ENCODE data around the gene TMEM145. TPM values are rescaled to one million over a fixed set of nuclear protein-coding genes. Genes with fewer than 3 reads are reported as not detected.

Gene TMEM145
- total and polyA plus RNA-seq, 2 donors (not counting 1 experiment from before 2014, with no cell fraction given) = 0.05 to 0.83 TPM

- Histone ChIP-seq H3K27me3 (ENCODE audit: control insufficient read depth, insufficient read depth, low read length) (no peaks in the 10 kb centered on the region), H3K27ac (ENCODE audit: insufficient read depth, low read length) (no peak overlapping the region), H3K4me2 (ENCODE audit: extremely low read depth, insufficient read depth, low read length) (no peak overlapping the region), H3K79me2 (ENCODE audit: control insufficient read depth, insufficient read depth, low read length) (peaks cover 52% of the 10 kb centered on the region), H4K20me1 (ENCODE audit: control insufficient read depth, extremely low read depth, insufficient read depth, low read length) (no peaks in the 10 kb centered on the region), H3K4me3 (replicated peaks in 1 of 4; ENCODE audit: control extremely low read depth in 1 of 4, insufficient read depth in 1 of 4, low read depth in 3 of 4, low read length in 4 of 4) (no peak overlapping the region), H3K9me3 (ENCODE audit: control insufficient read depth, insufficient read depth, low read depth, low read length) (no peaks in the 10 kb centered on the region), H3K36me3 (ENCODE audit: control insufficient read depth, insufficient read depth, low read length) (peaks cover 26% of the 10 kb centered on the region), H2AFZ (ENCODE audit: low read length) (no peak overlapping the region), H3K4me1 (ENCODE audit: control insufficient read depth, extremely low read depth, insufficient read depth, low read length) (peaks cover 17% of the 10 kb centered on the region), H3K9ac (ENCODE audit: insufficient read depth, low read length) (no peak overlapping the region)
- TF ChIP-seq EZH2 (IDR thresholded peaks at IDR 0.05; ENCODE audit: low read length, missing control alignments) (no peak), CTCF (conservative IDR thresholded peaks at IDR 0.05 in 1 of 2, IDR thresholded peaks at IDR 0.05 in 1 of 2; ENCODE audit: low read depth in 1 of 2, low read length in 2 of 2) (no peak)
- no peak for DNase-seq (ENCODE audit: low read depth in 2 of 2)
Measured at GRCh38 chr19:42275517-42275916, 37.6 kb upstream of the TMEM145 start.

- peaks cover 14% of the 10 kb centered on the region for H3K4me1 ChIP-seq (ENCODE audit: control insufficient read depth, extremely low read depth, insufficient read depth, low read length)
- H3K27me3 ChIP-seq (ENCODE audit: control insufficient read depth, insufficient read depth, low read length) = no peaks in the 10 kb centered on the region
- no peak overlapping the region for H3K9ac ChIP-seq (ENCODE audit: insufficient read depth, low read length)
- H2AFZ ChIP-seq (ENCODE audit: low read length) = no peak overlapping the region
- no peak overlapping the region for H3K4me2 ChIP-seq (ENCODE audit: extremely low read depth, insufficient read depth, low read length)
- H3K27ac ChIP-seq (ENCODE audit: insufficient read depth, low read length) = no peak overlapping the region
- no peak for DNase-seq (ENCODE audit: low read depth in 2 of 2)
- TF ChIP-seq EZH2 (IDR thresholded peaks at IDR 0.05; ENCODE audit: low read length, missing control alignments) (no peak), CTCF (conservative IDR thresholded peaks at IDR 0.05 in 1 of 2, IDR thresholded peaks at IDR 0.05 in 1 of 2; ENCODE audit: low read depth in 1 of 2, low read length in 2 of 2) (no peak)
- H3K4me3 ChIP-seq (replicated peaks in 1 of 4; ENCODE audit: control extremely low read depth in 1 of 4, insufficient read depth in 1 of 4, low read depth in 3 of 4, low read length in 4 of 4) = no peak overlapping the region
- H3K36me3 ChIP-seq (ENCODE audit: control insufficient read depth, insufficient read depth, low read length) = peaks cover 25% of the 10 kb centered on the region
- no peaks in the 10 kb centered on the region for H4K20me1 ChIP-seq (ENCODE audit: control insufficient read depth, extremely low read depth, insufficient read depth, low read length)
- peaks cover 47% of the 10 kb centered on the region for H3K79me2 ChIP-seq (ENCODE audit: control insufficient read depth, insufficient read depth, low read length)
- H3K9me3 ChIP-seq (ENCODE audit: control insufficient read depth, insufficient read depth, low read depth, low read length) = no peaks in the 10 kb centered on the region
Measured at GRCh38 chr19:42276284-42276683, 36.8 kb upstream of the TMEM145 start.

- DNase-seq (ENCODE audit: low read depth in 2 of 2) = no peak
- no peaks in the 10 kb centered on the region for H4K20me1 ChIP-seq (ENCODE audit: control insufficient read depth, extremely low read depth, insufficient read depth, low read length)
- H3K36me3 ChIP-seq (ENCODE audit: control insufficient read depth, insufficient read depth, low read length) = peaks cover 24% of the 10 kb centered on the region
Measured at GRCh38 chr19:42276821-42277220, 36.3 kb upstream of the TMEM145 start.

More at GRCh38 chr19:42276821-42277220, 36.3 kb upstream of the TMEM145 start:
- H3K4me2 ChIP-seq (ENCODE audit: extremely low read depth, insufficient read depth, low read length) = no peak overlapping the region
- no peak overlapping the region for H3K9ac ChIP-seq (ENCODE audit: insufficient read depth, low read length)
- TF ChIP-seq EZH2 (IDR thresholded peaks at IDR 0.05; ENCODE audit: low read length, missing control alignments) (no peak), CTCF (conservative IDR thresholded peaks at IDR 0.05 in 1 of 2, IDR thresholded peaks at IDR 0.05 in 1 of 2; ENCODE audit: low read depth in 1 of 2, low read length in 2 of 2) (no peak)
- H3K9me3 ChIP-seq (ENCODE audit: control insufficient read depth, insufficient read depth, low read depth, low read length) = no peaks in the 10 kb centered on the region
- H3K4me1 ChIP-seq (ENCODE audit: control insufficient read depth, extremely low read depth, insufficient read depth, low read length) = peaks cover 18% of the 10 kb centered on the region
- H3K4me3 ChIP-seq (replicated peaks in 1 of 4; ENCODE audit: control extremely low read depth in 1 of 4, insufficient read depth in 1 of 4, low read depth in 3 of 4, low read length in 4 of 4) = no peak overlapping the region
- H3K27me3 ChIP-seq (ENCODE audit: control insufficient read depth, insufficient read depth, low read length) = no peaks in the 10 kb centered on the region
- H3K27ac ChIP-seq (ENCODE audit: insufficient read depth, low read length) = no peak overlapping the region
- H2AFZ ChIP-seq (ENCODE audit: low read length) = no peak overlapping the region
- H3K79me2 ChIP-seq (ENCODE audit: control insufficient read depth, insufficient read depth, low read length) = peaks cover 44% of the 10 kb centered on the region

Data from fibroblast of lung (primary cell).